Lower lobe of right lung (tissue), 2 donors: ENCODE results near the gene SLC7A6. TPM values are rescaled to one million over a fixed set of nuclear protein-coding genes. Genes with fewer than 3 reads are reported as not detected.

ENCODE experiments used
- ATAC-seq, 2 donors: fragments of 200-7000 bp; cut with Tn5 transposase; one replicate each; pipeline ENCODE4 v1.9.1; 2020 to 2022; ENCODE audit warnings: mild to moderate bottlenecking in 2 of 2, moderate library complexity in 2 of 2
- DNase-seq: peaks from one replicate; pipeline ENCODE4 v3.0.0-alpha.2; 2020
- H3K27ac ChIP-seq: fragments of 200-600 bp; one replicate; pipeline ENCODE4 v1.8.0; 2022
- H3K27me3 ChIP-seq: fragments of 200-600 bp; one replicate; pipeline ENCODE4 v1.8.0; 2022; ENCODE audit warnings: low read depth
- H3K36me3 ChIP-seq: fragments of 200-600 bp; one replicate; pipeline ENCODE4 v1.8.0; 2022; ENCODE audit warnings: mild to moderate bottlenecking
- H3K4me1 ChIP-seq: fragments of 200-600 bp; one replicate; pipeline ENCODE4 v1.8.0; 2022
- H3K4me3 ChIP-seq: fragments of 200-600 bp; one replicate; pipeline ENCODE4 v1.8.0; 2022; ENCODE audit warnings: mild to moderate bottlenecking
- H3K9me3 ChIP-seq: fragments of 200-600 bp; one replicate; pipeline ENCODE4 v1.8.0; 2022
- CTCF ChIP-seq: fragments of 200-600 bp; IDR thresholded peaks from one replicate; pipeline ENCODE4 v1.8.0; 2022; ENCODE audit warnings: antibody characterized with exemption, mild to moderate bottlenecking
- intact Hi-C: fragments of 100-400 bp; cut with DNase I; formaldehyde crosslinking; loops from one replicate; pipeline ENCODE4 v1.11.0; 2022
- total RNA-seq: library from RNA; stranded (reverse); fragmentation: NEBNext Ultra II Directional; extraction: Animal tissue kit (Norgen Biotek cat#: 25700); gene quantifications from one replicate; pipeline ENCODE4 v1.2.1, GENCODE V29; 2021
- donor health status: DM: no; HTN: yes; CAD: no; lungs with severe emphysema.

The SLC7A6 gene
- total RNA-seq, 1 donor from 2014 or later: 47.1 TPM

- H3K27ac ChIP-seq: peak overlapping the region; percentile 47
- peaks cover 68% of the 10 kb centered on the region for H3K36me3 ChIP-seq
- no peak overlapping the region for H3K4me3 ChIP-seq
- TF ChIP-seq CTCF: no peak
- H3K4me1 ChIP-seq: peaks cover 53% of the 10 kb centered on the region
- DNase-seq (no peak), ATAC-seq (peak; percentile 11 to 39)
- H3K9me3 ChIP-seq: no peaks in the 10 kb centered on the region
- H3K27me3 ChIP-seq: no peaks in the 10 kb centered on the region
- intact Hi-C loops: no loop called here
Observed at GRCh38 chr16:68289621-68290329, 25.4 kb downstream of the SLC7A6 start.

GRCh38 chr16:68290450-68290849 lies 26.1 kb downstream of the SLC7A6 start:
- ATAC-seq: no peak
- intact Hi-C loops: no loop called here
- no peak for TF ChIP-seq CTCF
- no peak for DNase-seq
- peaks cover 46% of the 10 kb centered on the region for H3K4me1 ChIP-seq
- H3K4me3 ChIP-seq: no peak overlapping the region
- H3K27ac ChIP-seq: peak overlapping the region; percentile 36
- peaks cover 74% of the 10 kb centered on the region for H3K36me3 ChIP-seq
- no peaks in the 10 kb centered on the region for H3K27me3 ChIP-seq
- no peaks in the 10 kb centered on the region for H3K9me3 ChIP-seq

GRCh38 chr16:68291227-68291626 lies 26.9 kb downstream of the SLC7A6 start:
- ATAC-seq (no peak), DNase-seq (no peak)
- H3K27ac ChIP-seq: no peak overlapping the region
- H3K4me1 ChIP-seq: peaks cover 38% of the 10 kb centered on the region
- no peak overlapping the region for H3K4me3 ChIP-seq
- no peaks in the 10 kb centered on the region for H3K9me3 ChIP-seq
- intact Hi-C loops: no loop called here
- peaks cover 82% of the 10 kb centered on the region for H3K36me3 ChIP-seq
- no peaks in the 10 kb centered on the region for H3K27me3 ChIP-seq
- no peak for TF ChIP-seq CTCF

- H3K9me3 ChIP-seq: no peaks in the 10 kb centered on the region
- no peaks in the 10 kb centered on the region for H3K27me3 ChIP-seq
- no peak for TF ChIP-seq CTCF
- no peak for ATAC-seq
- no peak overlapping the region for H3K4me3 ChIP-seq
- H3K27ac ChIP-seq: no peak overlapping the region
- no peak for DNase-seq
- intact Hi-C loops: no loop called here
- peaks cover 88% of the 10 kb centered on the region for H3K36me3 ChIP-seq
- H3K4me1 ChIP-seq: peaks cover 26% of the 10 kb centered on the region
Observed at GRCh38 chr16:68292425-68292824, 28.1 kb downstream of the SLC7A6 start.

GRCh38 chr16:68296291-68296690 lies 32.0 kb downstream of the SLC7A6 start:
- H3K27ac ChIP-seq: no peak overlapping the region
- H3K36me3 ChIP-seq: peaks cover 98% of the 10 kb centered on the region
- intact Hi-C loops: no loop called here
- H3K27me3 ChIP-seq: no peaks in the 10 kb centered on the region
- no peak for DNase-seq
- no peaks in the 10 kb centered on the region for H3K4me1 ChIP-seq
- no peak for TF ChIP-seq CTCF
- H3K9me3 ChIP-seq: no peaks in the 10 kb centered on the region
- H3K4me3 ChIP-seq: no peak overlapping the region
- ATAC-seq: peak in 1 of 2 donors; percentile 14
